Activated CD8-positive, alpha-beta memory T cell treated with anti-CD3 and anti-CD28 coated beads, Interleukin-2, amount 50 U/mL, for 4 hours (primary cell): ENCODE measurements around the gene USP6.
"Not testable (repeated sequence)": the region's sequence is repeated elsewhere in the genome, so short reads cannot be mapped to it uniquely, and the experiment has no call there.

Experiments used
- DNase-seq: peaks from one replicate; pipeline ENCODE4 v3.0.0-alpha.2; 2020

Gene USP6

DNA sequence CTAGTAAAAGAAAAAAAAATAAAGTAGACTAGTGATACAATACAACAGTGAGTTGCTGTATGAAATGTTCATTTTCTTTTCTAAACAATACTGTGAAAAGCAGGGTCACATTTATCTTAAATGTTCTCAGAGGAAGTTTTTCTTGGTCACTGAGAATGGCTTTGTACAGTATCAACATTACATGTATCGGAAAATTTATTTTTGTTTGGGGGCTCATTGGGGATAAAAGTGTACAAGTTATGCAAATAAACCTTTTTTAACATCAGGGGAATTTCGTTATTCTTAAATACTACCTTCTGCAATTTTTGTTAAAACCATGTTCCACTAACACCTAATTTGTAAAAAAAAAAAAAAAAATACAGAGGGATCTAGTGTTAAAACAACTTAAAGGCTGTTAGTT is 84.5 kb downstream of the USP6 start:
- no peak for DNase-seq

DNA sequence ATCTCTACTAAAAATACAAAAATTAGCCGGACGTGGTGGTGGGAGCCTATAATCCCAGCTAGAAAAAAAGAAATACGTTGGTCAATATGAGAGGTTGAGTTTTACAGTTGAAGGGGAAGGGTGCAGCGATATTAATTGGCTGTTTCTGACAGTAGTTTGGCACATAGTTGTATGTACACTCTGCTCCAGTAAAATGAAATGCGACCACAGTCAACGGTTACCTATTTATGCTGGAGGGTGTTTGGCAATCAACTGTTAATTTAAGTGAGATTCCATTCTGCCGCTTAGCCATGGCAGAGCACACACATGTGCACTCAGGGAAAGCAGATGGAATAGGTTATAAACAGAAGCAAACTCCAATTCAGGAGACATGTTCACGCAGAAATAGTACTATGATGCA is 85.2 kb downstream of the USP6 start:
- no peak for DNase-seq

DNA sequence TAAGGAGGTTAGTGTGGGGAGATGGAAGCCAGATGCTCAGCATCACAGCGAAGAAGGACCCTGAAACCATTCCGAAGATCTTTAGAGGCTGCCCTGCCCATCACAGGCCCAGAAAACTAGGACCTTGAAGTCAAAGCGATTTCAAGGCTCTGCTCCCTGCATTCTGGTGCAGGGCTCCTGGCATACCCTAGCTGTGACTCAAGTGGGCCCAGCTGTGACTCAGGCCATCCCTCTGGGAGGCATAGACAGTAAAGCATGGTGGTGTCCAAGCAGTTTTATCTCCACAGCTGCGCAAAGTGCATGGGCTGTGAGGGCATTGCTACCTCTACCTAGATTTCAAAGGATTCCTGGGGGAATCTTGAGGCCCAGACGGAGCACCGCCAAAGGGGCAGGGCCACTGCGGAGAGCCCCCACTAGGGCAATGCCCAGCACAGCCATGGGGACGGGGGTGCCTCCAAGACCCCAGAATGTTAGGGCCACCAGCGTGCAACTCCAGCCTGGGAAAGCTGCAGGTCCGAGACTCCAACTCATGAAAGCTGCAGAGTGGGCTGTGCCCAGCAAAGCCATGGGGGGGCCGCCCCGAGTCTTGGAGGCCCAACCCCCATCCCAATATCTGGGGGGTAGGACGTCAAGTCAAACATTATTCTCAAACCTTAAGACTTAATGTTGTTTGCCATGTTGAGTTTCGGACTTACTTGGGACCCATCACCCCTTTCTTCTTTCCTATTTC is 87.5 kb downstream of the USP6 start:
- no peak for DNase-seq

DNA sequence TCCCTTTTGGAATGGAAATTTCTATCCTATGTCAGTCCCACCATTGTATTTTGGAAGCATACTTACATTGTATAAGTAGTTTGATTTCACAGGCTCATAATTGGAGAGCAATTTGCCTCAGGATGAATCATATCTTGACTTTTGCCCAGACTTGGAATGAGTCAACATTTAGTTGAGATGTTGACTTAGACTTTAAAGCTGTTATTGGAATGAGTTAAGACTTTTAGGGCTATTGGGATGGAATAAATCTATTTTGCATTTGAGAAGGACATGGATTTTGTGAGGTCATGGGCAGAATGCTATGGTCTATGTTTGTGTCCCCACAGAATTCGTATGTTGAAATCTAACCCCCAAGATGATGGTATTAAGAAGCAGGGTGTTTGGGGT is 88.1 kb downstream of the USP6 start:
- DNase-seq, result no peak

DNA sequence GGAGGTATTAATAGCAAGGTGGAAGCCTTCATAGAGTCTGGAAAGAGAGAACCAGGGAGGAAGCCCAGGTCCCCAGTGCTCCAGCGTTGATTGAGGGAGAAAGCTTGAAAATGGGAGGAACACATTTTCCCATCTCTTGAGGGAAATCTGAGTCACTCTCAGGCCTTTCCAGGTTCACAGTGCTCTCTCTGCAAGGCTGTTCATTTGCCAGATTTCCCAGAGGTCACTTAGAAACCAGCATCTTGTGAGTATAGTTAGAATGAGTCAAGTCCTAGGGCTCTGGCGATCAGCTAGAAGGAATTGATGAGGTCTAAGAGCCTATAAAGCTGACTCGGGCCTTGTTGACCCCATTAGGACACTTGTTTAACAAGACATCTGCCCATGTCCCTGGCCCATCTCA is 93.6 kb downstream of the USP6 start:
- no peak for DNase-seq

DNA sequence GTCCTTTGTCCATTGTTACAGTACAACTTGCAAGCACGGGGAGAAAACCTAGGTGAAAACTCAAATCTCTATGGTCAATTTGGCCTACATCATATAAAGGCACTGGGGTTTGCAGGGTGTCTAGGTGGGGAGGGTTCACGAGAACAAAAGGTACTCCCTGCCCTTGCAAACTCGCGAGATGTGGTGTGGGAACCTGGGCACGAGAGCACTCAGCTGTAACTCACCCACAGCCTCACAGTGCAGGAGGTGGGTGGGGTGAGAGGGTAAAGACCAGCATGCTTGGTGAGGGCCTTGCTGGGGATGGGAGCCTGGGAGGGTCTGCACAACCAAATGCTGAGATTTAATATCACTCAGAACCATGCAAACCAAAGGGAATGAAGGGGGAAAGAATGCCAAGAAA is 94.3 kb downstream of the USP6 start:
- no peak for DNase-seq

DNA sequence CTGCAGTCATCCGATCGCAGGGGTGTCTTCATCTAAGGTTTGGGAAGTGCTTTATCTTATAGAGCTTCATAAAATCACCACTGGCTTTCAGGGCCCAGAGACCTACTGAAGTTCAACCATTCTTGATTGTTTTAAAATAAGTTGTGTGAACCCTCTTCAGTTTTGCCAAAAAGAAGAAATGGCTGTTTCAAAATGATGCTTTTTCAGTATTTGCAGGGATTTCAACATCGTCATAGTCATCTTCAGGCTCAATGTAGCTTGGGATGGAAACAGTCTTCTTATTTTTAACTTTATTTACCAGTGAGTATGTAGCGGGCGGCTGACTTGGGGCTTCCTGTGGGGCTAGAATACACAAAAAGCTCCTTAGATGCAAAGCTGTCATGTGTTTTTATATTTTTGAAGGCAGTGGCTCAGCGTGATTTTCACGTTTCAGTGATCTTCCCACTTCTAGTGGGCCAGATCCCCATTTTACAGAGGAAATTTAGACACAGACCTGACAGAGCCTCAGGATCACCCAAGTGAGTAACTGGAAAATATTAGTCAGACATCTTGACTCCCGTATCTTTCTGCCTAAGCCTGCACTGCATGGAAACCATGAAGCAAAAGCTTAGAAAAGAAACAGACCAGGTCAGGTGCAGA is 94.9 kb downstream of the USP6 start:
- no peak for DNase-seq

DNA sequence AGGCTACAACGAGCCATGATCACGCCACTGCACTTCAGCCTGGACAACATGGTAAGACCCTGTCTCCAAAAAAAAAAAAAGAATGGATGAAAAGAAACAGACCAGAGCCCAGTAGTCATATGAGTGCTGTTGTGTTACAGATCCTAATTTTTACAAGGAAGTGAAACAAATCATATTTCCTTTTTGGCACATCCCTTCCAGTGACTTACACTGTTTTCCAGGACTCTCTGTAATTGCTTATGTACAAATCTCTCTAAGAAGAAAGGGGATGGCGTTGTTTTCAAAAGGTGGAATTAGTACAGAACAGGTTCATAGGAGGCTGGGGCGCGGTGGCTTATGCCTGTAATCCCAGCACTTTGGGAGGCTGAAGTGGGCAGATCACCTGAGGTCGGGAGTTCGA is 95.6 kb downstream of the USP6 start:
- DNase-seq, result no peak

DNA sequence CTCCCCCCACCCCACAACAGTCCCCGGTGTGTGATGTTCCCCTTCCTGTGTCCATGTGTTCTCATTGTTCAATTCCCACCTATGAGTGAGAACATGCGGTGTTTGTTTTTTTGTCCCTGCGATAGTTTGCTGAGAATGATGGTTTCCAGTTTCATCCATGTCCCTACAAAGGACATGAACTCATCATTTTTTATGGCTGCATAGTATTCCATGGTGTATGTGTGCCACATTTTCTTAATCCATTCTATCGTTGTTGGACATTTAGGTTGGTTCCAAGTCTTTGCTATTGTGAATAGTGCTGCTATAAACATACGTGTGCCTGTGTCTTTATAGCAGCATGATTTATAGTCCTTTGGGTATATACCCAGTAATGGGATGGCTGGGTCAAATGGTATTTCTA is 101.7 kb downstream of the USP6 start:
- DNase-seq, result not testable (repeated sequence)

DNA sequence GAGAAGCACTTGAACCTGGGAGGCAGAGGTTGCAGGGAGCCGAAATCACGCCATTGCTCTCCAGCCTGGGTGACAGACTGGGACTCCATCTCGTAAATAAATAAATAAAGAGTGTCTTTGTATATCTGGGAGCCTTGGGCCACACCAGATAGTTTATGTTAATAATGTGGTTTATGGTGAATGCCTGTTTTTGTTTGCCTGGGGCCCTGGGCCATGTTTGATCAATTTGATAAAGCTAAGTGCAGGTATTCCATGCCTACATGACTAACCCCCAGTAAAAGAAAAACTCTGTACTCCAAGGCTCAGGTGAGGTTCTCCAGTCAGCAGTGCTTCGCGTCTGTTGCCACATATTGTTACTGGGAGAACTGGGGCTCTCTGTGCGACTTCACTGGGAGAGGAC is 103.7 kb downstream of the USP6 start:
- no peak for DNase-seq

DNA sequence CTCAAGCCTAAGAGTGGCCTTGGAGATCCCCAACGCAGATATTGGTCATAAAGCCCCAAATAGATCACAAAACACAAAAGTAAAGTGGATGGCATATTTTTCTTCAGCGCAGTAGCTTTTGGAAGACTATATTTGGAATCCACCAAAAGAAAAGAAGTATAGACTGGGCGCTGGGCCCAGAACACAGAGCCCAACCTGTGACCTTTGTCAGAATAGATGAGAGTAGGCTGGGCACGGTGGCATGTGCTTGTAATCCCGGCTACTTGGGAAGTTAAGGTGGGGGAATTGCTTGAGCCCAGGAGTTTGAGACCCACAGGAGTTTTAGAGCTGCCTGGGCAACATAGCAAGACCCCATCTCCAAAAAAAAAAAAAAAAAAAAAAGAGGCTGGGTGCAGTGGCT is 104.2 kb downstream of the USP6 start:
- DNase-seq, result no peak

DNA sequence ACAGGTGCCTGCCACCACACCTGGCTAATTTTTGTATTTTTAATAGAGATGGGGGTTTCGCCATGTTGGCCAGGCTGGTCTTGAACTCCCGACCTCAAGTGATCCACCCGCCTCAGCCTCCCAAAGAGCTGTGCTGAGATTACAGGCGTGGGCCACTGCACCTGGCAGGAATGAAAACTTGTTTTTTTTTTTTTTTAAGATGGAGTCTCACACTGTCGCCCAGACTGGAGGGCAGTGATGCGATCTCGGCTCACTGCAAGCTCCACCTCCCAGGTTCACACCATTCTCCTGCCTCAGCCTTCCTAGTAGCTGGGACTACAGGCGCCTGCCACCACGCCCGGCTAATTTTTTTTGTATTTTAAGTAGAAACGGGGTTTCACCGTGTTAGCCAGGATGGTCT is 106.1 kb downstream of the USP6 start:
- DNase-seq, result not testable (repeated sequence)
